ENCODE data around the gene XPO1. TPM values are rescaled to one million over a fixed set of nuclear protein-coding genes. Genes with fewer than 3 reads are reported as not detected.
"Not testable (repeated sequence)": the region's sequence is repeated elsewhere in the genome, so short reads cannot be mapped to it uniquely, and the experiment has no call there.

Gene XPO1
- total RNA-seq, 1 donor from 2014 or later = 217 TPM

DNA sequence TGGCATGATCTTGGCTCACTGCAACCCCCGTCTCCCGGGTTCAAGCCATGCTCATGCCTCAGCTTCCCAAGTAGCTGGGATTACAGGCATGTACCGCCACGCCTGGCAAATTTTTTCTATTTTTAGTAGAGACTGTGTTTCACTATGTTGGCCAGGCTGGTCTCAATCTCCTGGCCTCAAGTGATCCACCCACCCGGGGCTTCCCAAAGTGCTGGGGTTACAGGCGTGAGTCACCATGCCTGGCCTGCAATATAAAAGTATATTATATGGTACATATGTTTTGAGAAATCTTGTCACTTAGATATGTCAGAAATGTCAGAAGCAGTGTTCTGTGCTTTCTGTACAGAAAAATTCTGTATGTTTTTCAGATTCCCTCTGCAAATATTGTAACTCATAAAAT is 19.2 kb upstream of the XPO1 start:
- H3K9me3 Mint-ChIP-seq = no peaks in the 10 kb centered on the region
- POLR2A ChIA-PET = no interaction called here
- no peak for TF ChIP-seq CTCF (IDR thresholded peaks at IDR 0.05)
- intact Hi-C loops (cut with micrococcal nuclease) = no loop called here
- no peak overlapping the region for H3K4me3 Mint-ChIP-seq
- no peak for DNase-seq
- H3K4me1 Mint-ChIP-seq = no peaks in the 10 kb centered on the region
- CTCF ChIA-PET = no interaction called here
- no peaks in the 10 kb centered on the region for H3K36me3 Mint-ChIP-seq (ENCODE audit: low read depth)
- H3K27me3 Mint-ChIP-seq = peaks cover 4% of the 10 kb centered on the region
- H3K27ac Mint-ChIP-seq = no peak overlapping the region
- no peak for ATAC-seq (ENCODE audit: low read depth)

DNA sequence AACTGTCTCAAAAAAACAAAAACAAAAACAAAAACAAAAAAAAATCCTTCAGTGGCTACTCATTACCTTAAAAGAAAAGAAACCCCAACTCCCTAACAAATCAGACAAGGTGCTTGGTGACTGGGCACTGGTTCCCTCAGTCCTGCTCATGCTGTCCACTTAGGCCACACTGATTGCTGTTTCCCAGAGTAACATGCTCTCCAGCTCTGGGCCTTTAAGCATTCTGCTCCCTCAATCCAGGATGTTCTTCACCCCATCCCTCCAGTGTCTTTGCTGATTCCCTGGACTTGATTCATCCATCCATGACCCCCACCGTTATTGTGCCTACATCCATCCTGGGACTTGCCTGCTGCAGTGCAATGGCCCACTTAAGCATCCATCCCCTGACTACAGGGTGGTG is 16.4 kb upstream of the XPO1 start:
- TF ChIP-seq CTCF (IDR thresholded peaks at IDR 0.05) = no peak
- intact Hi-C loops (cut with micrococcal nuclease) = no loop called here
- Mint-ChIP-seq H3K27me3 (peaks cover 2% of the 10 kb centered on the region), H3K27ac (no peak overlapping the region), H3K4me3 (no peak overlapping the region), H3K36me3 (ENCODE audit: low read depth) (no peaks in the 10 kb centered on the region), H3K9me3 (no peaks in the 10 kb centered on the region), H3K4me1 (no peaks in the 10 kb centered on the region)
- ChIA-PET POLR2A (interaction anchor here (0.7 kb wide), 1 partner anchor 16 kb away, joined by 3 read pairs; the partner anchor contains the start of gene XPO1), CTCF (no interaction called here)
- ATAC-seq (ENCODE audit: low read depth) (no peak), DNase-seq (no peak)

DNA sequence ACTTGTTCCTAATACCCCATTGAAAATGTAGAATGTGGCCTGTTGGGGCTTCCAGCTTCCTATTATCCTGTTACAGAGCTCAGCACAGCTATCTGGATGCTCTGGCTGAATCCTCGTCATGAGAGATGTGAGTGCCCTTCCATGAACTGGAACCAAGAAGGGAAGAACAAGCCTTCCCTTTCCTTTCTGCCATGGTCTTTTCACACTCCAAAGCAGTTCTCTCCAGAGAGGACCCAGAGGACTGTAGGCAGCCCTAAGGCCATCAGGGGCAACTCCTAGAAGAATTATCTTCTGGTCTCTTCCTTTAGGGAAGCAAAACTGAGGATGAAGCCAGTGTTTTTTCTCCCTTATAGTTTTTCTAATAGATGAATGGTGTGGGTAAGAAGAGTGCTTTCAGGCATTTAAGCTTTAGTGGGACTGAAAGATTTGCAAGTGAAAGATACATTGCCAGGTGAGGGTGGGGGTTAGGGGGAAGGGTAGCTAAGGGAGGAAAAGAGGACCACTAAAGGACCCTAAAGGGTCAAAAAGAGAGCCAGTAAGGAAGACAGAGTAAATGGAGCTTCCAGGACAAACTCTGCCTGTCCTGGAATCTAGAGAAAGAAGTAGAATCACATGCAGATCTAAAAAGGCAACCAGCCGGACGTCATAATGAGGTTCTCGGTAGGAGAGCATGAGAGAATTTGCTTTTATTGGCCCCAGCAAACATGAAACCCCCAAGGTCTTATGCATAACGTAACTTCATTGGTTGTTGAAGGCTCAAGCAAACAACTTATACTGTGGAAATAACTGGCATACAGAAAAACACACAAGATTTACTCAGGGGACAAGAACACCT is 12.4 kb upstream of the XPO1 start:
- no peak for ATAC-seq (ENCODE audit: low read depth)
- Mint-ChIP-seq H3K4me3 (no peak overlapping the region), H3K9me3 (no peaks in the 10 kb centered on the region), H3K36me3 (ENCODE audit: low read depth) (no peaks in the 10 kb centered on the region), H3K27me3 (no peaks in the 10 kb centered on the region), H3K4me1 (no peaks in the 10 kb centered on the region), H3K27ac (no peak overlapping the region)
- CTCF ChIA-PET = no interaction called here
- TF ChIP-seq CTCF (IDR thresholded peaks at IDR 0.05) = no peak
- intact Hi-C loops (cut with micrococcal nuclease) = no loop called here
- DNase-seq = no peak
- POLR2A ChIA-PET = no interaction called here

DNA sequence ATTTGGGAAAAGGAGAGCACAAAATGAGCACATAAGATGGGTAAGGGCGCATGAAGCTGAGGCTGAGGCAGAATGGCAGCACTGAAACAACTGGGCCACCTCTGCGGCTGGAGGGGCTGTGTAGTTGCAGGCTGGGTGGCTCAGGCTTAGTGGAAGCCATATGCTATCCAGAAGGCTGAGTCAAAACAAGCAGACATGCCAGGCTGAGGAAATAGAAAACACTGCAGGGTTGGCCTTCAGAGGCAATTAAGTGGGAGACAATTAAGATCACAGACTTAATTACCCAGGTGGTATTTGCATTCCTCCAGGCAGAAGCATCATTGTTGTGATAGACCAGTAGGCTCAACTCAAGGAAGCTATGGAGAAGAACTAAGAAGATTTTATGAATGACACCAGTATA is 11.4 kb upstream of the XPO1 start:
- ATAC-seq (ENCODE audit: low read depth) (no peak), DNase-seq (no peak)
- Mint-ChIP-seq H3K4me1 (no peaks in the 10 kb centered on the region), H3K9me3 (no peaks in the 10 kb centered on the region), H3K27me3 (no peaks in the 10 kb centered on the region), H3K36me3 (ENCODE audit: low read depth) (no peaks in the 10 kb centered on the region), H3K4me3 (no peak overlapping the region), H3K27ac (no peak overlapping the region)
- intact Hi-C loops (cut with micrococcal nuclease) = no loop called here
- POLR2A ChIA-PET = no interaction called here
- no peak for TF ChIP-seq CTCF (IDR thresholded peaks at IDR 0.05)
- CTCF ChIA-PET = no interaction called here

- H3K4me3 Mint-ChIP-seq = no peak overlapping the region
- no peaks in the 10 kb centered on the region for H3K27me3 Mint-ChIP-seq
- intact Hi-C loops (cut with micrococcal nuclease) = no loop called here
- peaks cover 4% of the 10 kb centered on the region for H3K36me3 Mint-ChIP-seq (ENCODE audit: low read depth)
- H3K9me3 Mint-ChIP-seq = no peaks in the 10 kb centered on the region
- TF ChIP-seq CTCF (IDR thresholded peaks at IDR 0.05) = no peak
- no peak overlapping the region for H3K27ac Mint-ChIP-seq
- ChIA-PET CTCF (no interaction called here), POLR2A (interaction anchor here (0.6 kb wide), 1 partner anchor 19 kb away, joined by 3 read pairs; no protein-coding TSS in a partner anchor)
- ATAC-seq (ENCODE audit: low read depth) = no peak
- DNase-seq = no peak
- peaks cover 12% of the 10 kb centered on the region for H3K4me1 Mint-ChIP-seq
Observed at GRCh38 chr2:61543062-61543461, 4.9 kb upstream of the XPO1 start.

- CTCF ChIA-PET; H3K4me3 Mint-ChIP-seq; POLR2A ChIA-PET; intact Hi-C loops (cut with micrococcal nuclease); ATAC-seq (ENCODE audit: low read depth); DNase-seq; H3K9me3 Mint-ChIP-seq; H3K27me3 Mint-ChIP-seq: not testable (repeated sequence)
- Mint-ChIP-seq H3K36me3 (ENCODE audit: low read depth) (peaks cover 17% of the 10 kb centered on the region), H3K4me1 (peaks cover 26% of the 10 kb centered on the region), H3K27ac (peak overlapping the region; percentile 41)
Observed at GRCh38 chr2:61540167-61540566, 2.0 kb upstream of the XPO1 start.

All from activated B cell treated with CpG ODN at 0.5 μM for 24 hours (primary cell).